H1 (cell line): ENCODE measurements around the gene L3HYPDH. TPM values are rescaled to one million over a fixed set of nuclear protein-coding genes. Genes with fewer than 3 reads are reported as not detected.

Experiments used
- CHD7 ChIP-seq: fragments of 300-600 bp; sonication (generic); IDR thresholded peaks from 2 replicates; pipeline ENCODE4 v1.7.1; 2012; ENCODE audit warnings: low read length, moderate library complexity, mild to moderate bottlenecking, inconsistent platforms; ENCODE audit not compliant: insufficient replicate concordance
- EGR1 ChIP-seq: IDR thresholded peaks from 2 replicates; pipeline ENCODE4 v1.6.1; 2011; ENCODE audit warnings: low read depth, low read length, borderline replicate concordance
- HDAC6 ChIP-seq: IDR thresholded peaks from one replicate; pipeline ENCODE4 v1.7.1; 2012; ENCODE audit warnings: low read depth, mild to moderate bottlenecking, inconsistent platforms, low read length, moderate library complexity
- POLR2A ChIP-seq, 2 experiments: IDR thresholded peaks; 1 replicate in 1 of 2; 2 replicates in 1 of 2; pipeline ENCODE4 v1.6.1; 2011; ENCODE audit warnings: low read depth in 2 of 2, low read length in 2 of 2, mild to moderate bottlenecking in 2 of 2; ENCODE audit errors: control extremely low read depth in 1 of 2
- RAD21 ChIP-seq, 2 experiments: IDR thresholded peaks in 1 of 2; conservative IDR thresholded peaks in 1 of 2; 2 replicates each; pipeline ENCODE4 v1.6.1; 2011; ENCODE audit warnings: low read depth in 2 of 2, low read length in 2 of 2, improper control_type of control experiment in 1 of 2, inconsistent platforms in 1 of 2, mild to moderate bottlenecking in 1 of 2, moderate library complexity in 1 of 2
- SAP30 ChIP-seq: fragments of 300-600 bp; sonication (generic); IDR thresholded peaks from 2 replicates; pipeline ENCODE4 v1.7.1; 2012; ENCODE audit warnings: low read length, moderate library complexity, mild to moderate bottlenecking, inconsistent platforms; ENCODE audit not compliant: insufficient read depth, insufficient replicate concordance
- polyA plus RNA-seq, 7 experiments: library from polyadenylated mRNA; depleted of rRNA in 3 of 7; stranded (reverse) in 5 of 7; unstranded in 2 of 7; fragments of >200 nt in 5 of 7; fragments of 200-250 nt in 2 of 7; gene quantifications; 1 replicate in 5 of 7; 2 replicates in 1 of 7; 4 replicates in 1 of 7; pipeline versions ENCODE4 v1.2.1 to v1.2.3, GENCODE V29; 2011 to 2013; ENCODE audit warnings: missing spikeins in 2 of 7, mixed read lengths in 2 of 7
- total RNA-seq: library from RNA; stranded (reverse); fragmentation: NEBNext Ultra II Directional; extraction: Animal tissue kit (Norgen Biotek cat#: 25700); gene quantifications from 2 replicates; pipeline ENCODE4 v1.2.1, GENCODE V29; 2021

Gene L3HYPDH
- total and polyA plus RNA-seq, 2 of the 8 experiments (the other 6 are each of a cell fraction or from before 2014, with no cell fraction given), result 11.2 to 15.8 TPM

DNA sequence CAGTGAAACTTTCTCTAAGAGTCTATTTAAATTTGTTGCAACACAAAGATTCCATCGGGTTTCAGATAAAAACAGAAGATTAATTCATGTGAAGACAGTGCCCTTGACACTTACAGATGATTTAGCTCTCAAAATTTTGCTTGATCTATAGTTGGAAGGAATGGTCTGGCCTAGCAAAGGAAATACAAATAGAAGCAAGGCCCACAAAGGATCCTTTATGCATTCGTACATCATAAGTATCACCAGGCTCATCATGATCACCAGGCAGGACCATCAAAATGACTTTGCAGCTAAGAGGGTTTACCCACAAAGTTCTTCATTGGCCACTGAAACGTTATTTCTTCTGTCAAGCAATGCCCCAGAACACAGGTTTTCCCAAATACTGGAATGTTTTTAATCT lies 24.9 kb upstream of the L3HYPDH start (continued):
- TF ChIP-seq CHD7 (no peak), SAP30 (no peak), RAD21 (IDR thresholded peaks at IDR 0.05 in 1 of 2, conservative IDR thresholded peaks at IDR 0.05 in 1 of 2; ENCODE audit: low read depth in 2 of 2, low read length in 2 of 2) (no peak), POLR2A (IDR thresholded peaks at IDR 0.05; ENCODE audit: control extremely low read depth in 1 of 2, low read depth in 2 of 2, low read length in 2 of 2) (no peak), HDAC6 (no peak), EGR1 (no peak)
